GM12878 (cell line): ENCODE measurements around the gene ZNF154. TPM values are rescaled to one million over a fixed set of nuclear protein-coding genes. Genes with fewer than 3 reads are reported as not detected.

Source experiments
- ATAC-seq: fragments of 200-7000 bp; cut with Tn5 transposase; 3 replicates; pipeline ENCODE4 v1.9.1; 2020; ENCODE audit warnings: mild to moderate bottlenecking, moderate library complexity
- BruUV-seq: library from RNA; stranded (reverse); fragments of 400-500 nt; replicated peaks from 2 replicates; lab custom pipeline; 2021; lab: Mats Ljungman, UMichigan
- CTCF ChIA-PET: fragments of 300-600 bp; sonication (Branson Sonifier 250); formaldehyde crosslinking; extraction: SDS; loops from one replicate; lab custom pipeline; 2021; ENCODE audit warnings: inconsistent platforms; lab: Yijun Ruan, JAX
- POLR2A ChIA-PET: fragments of 350-600 bp; formaldehyde crosslinking; extraction: SDS; loops from one replicate; lab custom pipeline; 2021; ENCODE audit warnings: inconsistent platforms; lab: Charles Lee
- RAD21 ChIA-PET: fragments of 300-600 bp; sonication (Branson Sonifier 250); formaldehyde crosslinking; loops from one replicate; lab custom pipeline; 2023; ENCODE audit warnings: antibody characterized with exemption; ENCODE audit not compliant: unreplicated experiment; lab: Charles Lee
- SMC1A ChIA-PET: fragments of 300-600 bp; sonication (Branson Sonifier 250); formaldehyde crosslinking; loops from one replicate; lab custom pipeline; 2023; ENCODE audit not compliant: unreplicated experiment, uncharacterized antibody; lab: Charles Lee
- DNase-seq: peaks from one replicate; pipeline ENCODE4 v3.0.0-alpha.2; 2011; ENCODE audit warnings: low read depth, low spot score
- FAIRE-seq: peaks from 3 replicates; lab custom pipeline; 2011; peaks lifted over from hg19 to GRCh38; lab: Jason Lieb, UNC
- H2AFZ ChIP-seq: 2 replicates; pipeline ENCODE4 v1.6.0; 2011; ENCODE audit warnings: low read depth, low read length, control low read depth; ENCODE audit not compliant: control insufficient read depth
- H3K27ac ChIP-seq: 2 replicates; pipeline ENCODE4 v1.5.1; 2011; ENCODE audit warnings: control low read depth; ENCODE audit not compliant: control insufficient read depth, insufficient read depth
- H3K27me3 ChIP-seq, 2 experiments: replicated peaks in 1 of 2; 2 replicates each; pipeline versions ENCODE4 v1.6.0 to v1.6.1; 2011; ENCODE audit warnings: low read length in 1 of 2; ENCODE audit not compliant: control insufficient read depth in 2 of 2, insufficient read depth in 2 of 2
- H3K36me3 ChIP-seq, 2 experiments: 2 replicates each; pipeline ENCODE4 v1.5.1; 2011; ENCODE audit warnings: low read length in 1 of 2; ENCODE audit not compliant: control insufficient read depth in 2 of 2, insufficient read depth in 2 of 2
- H3K4me1 ChIP-seq: 2 replicates; pipeline ENCODE4 v1.6.1; 2011; ENCODE audit warnings: mild to moderate bottlenecking, low read length, moderate library complexity, mixed read lengths; ENCODE audit not compliant: control insufficient read depth, insufficient read depth
- H3K4me2 ChIP-seq: 2 replicates; pipeline ENCODE4 v1.6.0; 2011; ENCODE audit warnings: control low read depth; ENCODE audit not compliant: control insufficient read depth, insufficient read depth
- H3K4me3 ChIP-seq: fragments of 200-600 bp; sonication (generic); 2 replicates; pipeline ENCODE4 v1.5.1; 2016
- H3K79me2 ChIP-seq: 2 replicates; pipeline ENCODE4 v1.6.0; 2011; ENCODE audit warnings: low read length; ENCODE audit not compliant: control insufficient read depth, insufficient read depth
- H3K9ac ChIP-seq: 2 replicates; pipeline ENCODE4 v1.8.0; 2011; ENCODE audit warnings: low read length, control low read depth, mixed read lengths; ENCODE audit not compliant: control insufficient read depth, insufficient read depth
- H3K9me3 ChIP-seq: replicated peaks from 3 replicates; pipeline ENCODE4 v1.5.1; 2011; ENCODE audit warnings: mild to moderate bottlenecking, low read length; ENCODE audit not compliant: control insufficient read depth, insufficient read depth
- H4K20me1 ChIP-seq: 2 replicates; pipeline ENCODE4 v1.6.0; 2011; ENCODE audit not compliant: control insufficient read depth, insufficient read depth
- ASH2L ChIP-seq: fragments of 300-600, 200-600 bp; sonication (generic); IDR thresholded peaks from 2 replicates; pipeline ENCODE4 v1.6.1; 2017; ENCODE audit warnings: low read depth, mild to moderate bottlenecking, borderline replicate concordance
- CBX3 ChIP-seq: fragments of 200-600 bp; sonication (generic); IDR thresholded peaks from 2 replicates; pipeline ENCODE4 v1.6.1; 2016; ENCODE audit warnings: low read depth, borderline replicate concordance
- EZH2 ChIP-seq: IDR thresholded peaks from 2 replicates; pipeline ENCODE4 v1.6.1; 2012; ENCODE audit warnings: low read depth, mild to moderate bottlenecking, control low read depth, inconsistent platforms, low read length, borderline replicate concordance; ENCODE audit not compliant: control insufficient read depth
- HDAC2 ChIP-seq: fragments of 200-600 bp; sonication (generic); IDR thresholded peaks from 2 replicates; pipeline ENCODE4 v1.6.1; 2017
- MTA2 ChIP-seq: fragments of 450-650 bp; IDR thresholded peaks from 2 replicates; pipeline ENCODE4 v1.6.1; 2016; ENCODE audit warnings: low read depth, mild to moderate bottlenecking, moderate library complexity
- MYC ChIP-seq: IDR thresholded peaks from 2 replicates; pipeline ENCODE4 v1.6.1; 2011; ENCODE audit warnings: mild to moderate bottlenecking, low read length, moderate library complexity, inconsistent platforms; ENCODE audit not compliant: insufficient read depth, insufficient replicate concordance, insufficient read length, severe bottlenecking
- TCF3 ChIP-seq: IDR thresholded peaks from 2 replicates; pipeline ENCODE4 v1.6.1; 2012; ENCODE audit warnings: low read depth, mild to moderate bottlenecking, low read length, borderline replicate concordance; ENCODE audit not compliant: insufficient read depth
- ZSCAN29 ChIP-seq: fragments of 450-650 bp; IDR thresholded peaks from 2 replicates; pipeline ENCODE4 v1.6.1; 2017; ENCODE audit warnings: mild to moderate bottlenecking, moderate library complexity
- WGBS: methylation state at CpG from one replicate; pipeline ENCODE4 v1.1.6; 2016; ENCODE audit warnings: low lambda C conversion rate; ENCODE audit not compliant: insufficient replicate concordance, insufficient coverage; ENCODE audit errors: missing lambda C conversion rate; 5-methylcytosine and 5-hydroxymethylcytosine counted together
- in situ Hi-C: fragments of 300-500 bp; cut with MboI; formaldehyde crosslinking; loops from 9 replicates; pipeline ENCODE4 v1.14.3; 2018; ENCODE audit warnings: mixed read lengths
- intact Hi-C: fragments of 100-400 bp; cut with micrococcal nuclease; formaldehyde crosslinking; loops from one replicate; pipeline ENCODE4 v1.14.2; 2022; ENCODE audit not compliant: unreplicated experiment
- polyA plus RNA-seq, 11 experiments: library from polyadenylated mRNA; depleted of rRNA in 4 of 11; unstranded in 6 of 11; stranded (reverse) in 5 of 11; fragments of >200 nt; fragmentation: Nextera tagmentation in 4 of 11; fragmentation: Illumina TruSeq in 1 of 11; extraction: Ambion mirVana in 4 of 11; extraction: Trizol in 1 of 11; gene quantifications; 1 replicate in 1 of 11; 2 replicates in 10 of 11; pipeline versions ENCODE4 v1.2.1 to v1.2.3, GENCODE V29; 2011 to 2016; ENCODE audit warnings: inconsistent platforms in 2 of 11, missing spikeins in 2 of 11, low read depth in 1 of 11
- total RNA-seq, 4 experiments: library from RNA; depleted of rRNA in 3 of 4; stranded (reverse); fragments of >200 nt in 3 of 4; fragmentation: Illumina TruSeq in 1 of 4; extraction: Trizol in 1 of 4; gene quantifications; 2 replicates each; pipeline versions ENCODE4 v1.2.1 to v1.2.3, GENCODE V29; 2013 to 2021
- TF ChIP-seq, protein P1 (sequence below): IDR thresholded peaks from 2 replicates; pipeline ENCODE4 v1.6.1; 2011; ENCODE audit warnings: borderline replicate concordance, low read depth, mild to moderate bottlenecking, moderate library complexity, low read length; ENCODE audit not compliant: insufficient read depth, poor library complexity, severe bottlenecking
- TF ChIP-seq, protein P2 (sequence below): fragments of 150-350 bp; IDR thresholded peaks from 2 replicates; pipeline ENCODE4 v1.6.1; 2016; ENCODE audit warnings: low read depth, low read length
- TF ChIP-seq, protein P3 (sequence below): IDR thresholded peaks from 2 replicates; pipeline ENCODE4 v1.6.1; 2012; ENCODE audit warnings: low read depth, low read length, improper control_type of control experiment

ZNF154 gene
- total and polyA plus RNA-seq, 10 of the 15 experiments (the other 5 are each of a cell fraction or from before 2014, with no cell fraction given) = 0.22 to 1.9 (median 1.1) TPM

DNA sequence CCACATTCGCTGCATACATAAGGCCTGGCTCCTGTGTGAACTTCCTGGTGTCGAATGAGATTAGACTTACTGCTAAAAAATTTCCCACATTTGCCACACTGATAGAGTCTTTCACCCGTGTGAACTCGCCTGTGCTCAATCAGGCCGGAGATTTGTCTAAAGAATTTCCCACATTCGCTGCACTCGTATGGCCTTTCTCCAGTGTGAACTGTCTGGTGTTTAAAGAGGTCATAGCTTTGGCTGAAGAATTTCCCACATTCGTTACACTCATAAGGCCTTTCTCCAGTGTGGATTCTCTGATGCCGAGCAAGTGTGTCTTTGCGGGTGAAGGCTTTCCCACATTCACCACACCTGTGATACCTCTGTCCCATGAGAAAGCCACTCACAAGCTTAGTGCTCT is 11.9 kb upstream of the ZNF154 start:
- RAD21 ChIA-PET = no interaction called here
- FAIRE-seq = no peak
- Histone ChIP-seq H4K20me1 (no peaks in the 10 kb centered on the region), H3K36me3 (peaks cover 14 to 27% of the 10 kb centered on the region in 2 experiments), H2AFZ (no peak overlapping the region), H3K4me2 (no peak overlapping the region), H3K4me1 (no peaks in the 10 kb centered on the region), H3K9ac (no peak overlapping the region), H3K9me3 (peaks cover 46% of the 10 kb centered on the region), H3K27me3 (no peaks in the 10 kb centered on the region), H3K79me2 (no peaks in the 10 kb centered on the region), H3K4me3 (no peak overlapping the region), H3K27ac (no peak overlapping the region)
- ATAC-seq = no peak
- SMC1A ChIA-PET = no interaction called here
- DNase-seq = no peak
- POLR2A ChIA-PET = no interaction called here
- TF ChIP-seq ZSCAN29 (no peak), CBX3 (no peak), MYC (no peak)
- WGBS = 99% methylated on average over 10 of the region's 10 CpGs
- CTCF ChIA-PET = no interaction called here
- in situ Hi-C loops = no loop called here
- no TSS peak for BruUV-seq
- intact Hi-C loops = no loop called here

DNA sequence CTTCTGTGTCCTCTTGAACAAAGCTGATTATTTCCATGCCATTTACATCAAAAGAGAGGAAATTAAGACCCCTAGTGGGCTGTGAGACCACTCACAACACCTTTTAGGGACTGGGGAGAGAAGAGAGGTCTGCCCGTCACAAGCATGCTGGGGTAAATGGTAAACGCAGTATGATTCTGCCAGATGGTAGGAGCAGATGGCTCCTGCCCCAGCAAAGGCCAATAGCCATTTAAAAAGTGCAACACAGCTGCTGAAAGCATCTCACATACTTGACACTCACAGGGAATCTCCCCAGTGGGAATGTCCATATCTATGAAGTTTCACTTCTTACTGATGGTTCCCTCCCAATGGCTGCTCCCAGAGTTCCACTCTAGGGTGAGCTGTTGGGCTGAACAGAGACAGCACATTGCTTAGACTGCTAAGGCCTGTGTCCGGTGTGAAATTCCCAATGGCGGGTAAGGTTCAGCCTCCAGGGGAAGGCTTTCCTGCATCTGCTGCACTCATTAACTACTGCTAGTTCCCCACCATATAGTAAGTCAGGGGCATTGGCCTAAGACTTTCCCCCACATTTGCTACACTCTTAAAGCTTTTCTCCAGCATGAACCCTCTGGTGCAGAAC is 11.0 kb upstream of the ZNF154 start:
- ATAC-seq (no peak), FAIRE-seq (no peak), DNase-seq (no peak)
- POLR2A ChIA-PET = no interaction called here
- Histone ChIP-seq H3K9me3 (peaks cover 46% of the 10 kb centered on the region), H4K20me1 (no peaks in the 10 kb centered on the region), H3K4me1 (no peaks in the 10 kb centered on the region), H3K36me3 (peaks cover 14 to 27% of the 10 kb centered on the region in 2 experiments), H3K4me3 (no peak overlapping the region), H3K27me3 (no peaks in the 10 kb centered on the region), H3K9ac (no peak overlapping the region), H3K27ac (no peak overlapping the region), H3K79me2 (no peaks in the 10 kb centered on the region), H2AFZ (no peak overlapping the region), H3K4me2 (no peak overlapping the region)
- RAD21 ChIA-PET = no interaction called here
- BruUV-seq = no TSS peak
- SMC1A ChIA-PET = no interaction called here
- intact Hi-C loops = no loop called here
- WGBS = 98% methylated on average over 4 of the region's 4 CpGs
- in situ Hi-C loops = no loop called here
- CTCF ChIA-PET = no interaction called here
- TF ChIP-seq EZH2 (no peak), HDAC2 (no peak), TCF3 (no peak), MTA2 (no peak), ASH2L (no peak)
- TF ChIP-seq, protein P1, sequence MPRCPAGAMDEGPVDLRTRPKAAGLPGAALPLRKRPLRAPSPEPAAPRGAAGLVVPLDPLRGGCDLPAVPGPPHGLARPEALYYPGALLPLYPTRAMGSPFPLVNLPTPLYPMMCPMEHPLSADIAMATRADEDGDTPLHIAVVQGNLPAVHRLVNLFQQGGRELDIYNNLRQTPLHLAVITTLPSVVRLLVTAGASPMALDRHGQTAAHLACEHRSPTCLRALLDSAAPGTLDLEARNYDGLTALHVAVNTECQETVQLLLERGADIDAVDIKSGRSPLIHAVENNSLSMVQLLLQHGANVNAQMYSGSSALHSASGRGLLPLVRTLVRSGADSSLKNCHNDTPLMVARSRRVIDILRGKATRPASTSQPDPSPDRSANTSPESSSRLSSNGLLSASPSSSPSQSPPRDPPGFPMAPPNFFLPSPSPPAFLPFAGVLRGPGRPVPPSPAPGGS = no peak
- TF ChIP-seq, protein P2, sequence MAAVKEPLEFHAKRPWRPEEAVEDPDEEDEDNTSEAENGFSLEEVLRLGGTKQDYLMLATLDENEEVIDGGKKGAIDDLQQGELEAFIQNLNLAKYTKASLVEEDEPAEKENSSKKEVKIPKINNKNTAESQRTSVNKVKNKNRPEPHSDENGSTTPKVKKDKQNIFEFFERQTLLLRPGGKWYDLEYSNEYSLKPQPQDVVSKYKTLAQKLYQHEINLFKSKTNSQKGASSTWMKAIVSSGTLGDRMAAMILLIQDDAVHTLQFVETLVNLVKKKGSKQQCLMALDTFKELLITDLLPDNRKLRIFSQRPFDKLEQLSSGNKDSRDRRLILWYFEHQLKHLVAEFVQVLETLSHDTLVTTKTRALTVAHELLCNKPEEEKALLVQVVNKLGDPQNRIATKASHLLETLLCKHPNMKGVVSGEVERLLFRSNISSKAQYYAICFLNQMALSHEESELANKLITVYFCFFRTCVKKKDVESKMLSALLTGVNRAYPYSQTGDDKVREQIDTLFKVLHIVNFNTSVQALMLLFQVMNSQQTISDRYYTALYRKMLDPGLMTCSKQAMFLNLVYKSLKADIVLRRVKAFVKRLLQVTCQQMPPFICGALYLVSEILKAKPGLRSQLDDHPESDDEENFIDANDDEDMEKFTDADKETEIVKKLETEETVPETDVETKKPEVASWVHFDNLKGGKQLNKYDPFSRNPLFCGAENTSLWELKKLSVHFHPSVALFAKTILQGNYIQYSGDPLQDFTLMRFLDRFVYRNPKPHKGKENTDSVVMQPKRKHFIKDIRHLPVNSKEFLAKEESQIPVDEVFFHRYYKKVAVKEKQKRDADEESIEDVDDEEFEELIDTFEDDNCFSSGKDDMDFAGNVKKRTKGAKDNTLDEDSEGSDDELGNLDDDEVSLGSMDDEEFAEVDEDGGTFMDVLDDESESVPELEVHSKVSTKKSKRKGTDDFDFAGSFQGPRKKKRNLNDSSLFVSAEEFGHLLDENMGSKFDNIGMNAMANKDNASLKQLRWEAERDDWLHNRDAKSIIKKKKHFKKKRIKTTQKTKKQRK = no peak
- TF ChIP-seq, protein P3, sequence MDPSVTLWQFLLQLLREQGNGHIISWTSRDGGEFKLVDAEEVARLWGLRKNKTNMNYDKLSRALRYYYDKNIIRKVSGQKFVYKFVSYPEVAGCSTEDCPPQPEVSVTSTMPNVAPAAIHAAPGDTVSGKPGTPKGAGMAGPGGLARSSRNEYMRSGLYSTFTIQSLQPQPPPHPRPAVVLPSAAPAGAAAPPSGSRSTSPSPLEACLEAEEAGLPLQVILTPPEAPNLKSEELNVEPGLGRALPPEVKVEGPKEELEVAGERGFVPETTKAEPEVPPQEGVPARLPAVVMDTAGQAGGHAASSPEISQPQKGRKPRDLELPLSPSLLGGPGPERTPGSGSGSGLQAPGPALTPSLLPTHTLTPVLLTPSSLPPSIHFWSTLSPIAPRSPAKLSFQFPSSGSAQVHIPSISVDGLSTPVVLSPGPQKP = no peak
